A549 (cell line): Measurements from ENCODE around the gene NR5A2. TPM values are rescaled to one million over a fixed set of nuclear protein-coding genes. Genes with fewer than 3 reads are reported as not detected.
A peak's percentile ranks its signal among the peaks of the same experiment; 100 is the strongest.

Experiments used
- ATAC-seq, 2 experiments: fragments of 200-7000 bp in 1 of 2; fragments of >200 bp in 1 of 2; cut with Nextera tagmentation in 1 of 2; cut with Tn5 transposase in 1 of 2; 3 replicates each; pipeline versions ENCODE4 v1.8.0 to v1.9.1; 2018 to 2020; ENCODE audit warnings: mild to moderate bottlenecking in 1 of 2, moderate library complexity in 1 of 2
- CTCF ChIA-PET: fragments of 300-600 bp; sonication (Branson Sonifier 250); formaldehyde crosslinking; extraction: SDS; loops from one replicate; lab custom pipeline; 2021; ENCODE audit warnings: antibody characterized with exemption, inconsistent platforms; lab: Yijun Ruan, JAX
- POLR2A ChIA-PET: fragments of 350-600 bp; formaldehyde crosslinking; extraction: SDS; loops from one replicate; lab custom pipeline; 2021; ENCODE audit warnings: antibody characterized with exemption, inconsistent platforms; lab: Yijun Ruan, JAX
- DNase-seq, 2 experiments: peaks; one replicate each; pipeline versions ENCODE4 v3.0.0 to v3.0.0-alpha.2; 2011 to 2016; ENCODE audit warnings: low read depth in 1 of 2, low spot score in 1 of 2
- FAIRE-seq: peaks from 2 replicates; lab custom pipeline; 2011; peaks lifted over from hg19 to GRCh38; lab: Jason Lieb, UNC
- H3K27ac ChIP-seq, 2 experiments: fragments of >200 bp; sonication (Bioruptor Twin); formaldehyde crosslinking; 3 replicates each; pipeline ENCODE4 v1.5.1; 2016 to 2017
- H3K4me1 ChIP-seq: fragments of >200 bp; sonication (Bioruptor Twin); formaldehyde crosslinking; 3 replicates; pipeline ENCODE4 v1.6.1; 2016
- H3K4me2 ChIP-seq: fragments of >200 bp; sonication (Bioruptor Twin); formaldehyde crosslinking; 3 replicates; pipeline ENCODE4 v1.6.1; 2016
- H3K4me3 ChIP-seq: fragments of >200 bp; sonication (Bioruptor Twin); formaldehyde crosslinking; 3 replicates; pipeline ENCODE4 v1.5.1; 2016
- H3K9me3 ChIP-seq: fragments of >200 bp; sonication (Bioruptor Twin); formaldehyde crosslinking; 3 replicates; pipeline ENCODE4 v1.6.1; 2016
- ATOH8 ChIP-seq: fragments of 250-450 bp; sonication (Bioruptor Pico); IDR thresholded peaks from 2 replicates; pipeline ENCODE4 v1.5.0; 2020; ENCODE audit warnings: low read depth, mild to moderate bottlenecking, moderate library complexity
- BHLHE40 ChIP-seq: IDR thresholded peaks from 2 replicates; pipeline ENCODE4 v1.6.1; 2012; ENCODE audit warnings: low read depth, low read length, inconsistent platforms
- CBX2 ChIP-seq: fragments of 200-600 bp; sonication (generic); IDR thresholded peaks from 2 replicates; pipeline ENCODE4 v1.6.1; 2016; ENCODE audit warnings: low read depth, mild to moderate bottlenecking, borderline replicate concordance
- CEBPB ChIP-seq, 2 experiments: fragments of >200 bp in 1 of 2; sonication (Bioruptor Twin) in 1 of 2; formaldehyde crosslinking in 1 of 2; IDR thresholded peaks; 2 replicates each; pipeline ENCODE4 v1.6.1; 2012 to 2016
- CHD4 ChIP-seq: fragments of 200-600 bp; sonication (generic); IDR thresholded peaks from 2 replicates; pipeline ENCODE4 v1.6.1; 2016; ENCODE audit warnings: antibody characterized with exemption, mild to moderate bottlenecking, borderline replicate concordance
- E2F6 ChIP-seq: IDR thresholded peaks from 2 replicates; pipeline ENCODE4 v1.6.1; 2012; ENCODE audit warnings: low read depth, borderline replicate concordance
- EHMT2 ChIP-seq: fragments of 200-600 bp; sonication (generic); IDR thresholded peaks from 2 replicates; pipeline ENCODE4 v1.6.1; 2016; ENCODE audit warnings: antibody characterized with exemption, low read depth, mild to moderate bottlenecking, moderate library complexity
- ELK1 ChIP-seq: fragments of 150-350 bp; IDR thresholded peaks from 2 replicates; pipeline ENCODE4 v1.6.1; 2014; ENCODE audit warnings: low read depth, mild to moderate bottlenecking, low read length
- ESRRA ChIP-seq: fragments of 150-350 bp; IDR thresholded peaks from 2 replicates; pipeline ENCODE4 v1.6.1; 2014; ENCODE audit warnings: mild to moderate bottlenecking, low read length, borderline replicate concordance
- FOSB ChIP-seq: fragments of 250-450 bp; sonication (Bioruptor Pico); IDR thresholded peaks from 2 replicates; pipeline ENCODE4 v1.5.0; 2020; ENCODE audit warnings: mild to moderate bottlenecking, moderate library complexity
- FOXS1 ChIP-seq: fragments of 250-450 bp; sonication (Bioruptor Pico); IDR thresholded peaks from 2 replicates; pipeline ENCODE4 v1.5.0; 2020; ENCODE audit warnings: mild to moderate bottlenecking, moderate library complexity
- GATA3 ChIP-seq: IDR thresholded peaks from 2 replicates; pipeline ENCODE4 v1.6.1; 2012; ENCODE audit warnings: borderline replicate concordance
- HDAC2 ChIP-seq: fragments of 200-600 bp; sonication (generic); IDR thresholded peaks from 2 replicates; pipeline ENCODE4 v1.6.1; 2016
- HEYL ChIP-seq: fragments of 250-450 bp; sonication (Bioruptor Pico); IDR thresholded peaks from 2 replicates; pipeline ENCODE4 v1.8.0; 2021; ENCODE audit warnings: mild to moderate bottlenecking, moderate library complexity
- HOXB13 ChIP-seq: fragments of 250-450 bp; sonication (Bioruptor Pico); IDR thresholded peaks from 2 replicates; pipeline ENCODE4 v1.5.0; 2020; ENCODE audit warnings: low read depth, mild to moderate bottlenecking, moderate library complexity
- JUN ChIP-seq, 2 experiments: fragments of >200 bp; sonication (Bioruptor Twin); formaldehyde crosslinking; IDR thresholded peaks; 2 replicates in 1 of 2; 3 replicates in 1 of 2; pipeline ENCODE4 v1.6.1; 2016 to 2017
- JUNB ChIP-seq: fragments of >200 bp; sonication (Bioruptor Twin); formaldehyde crosslinking; IDR thresholded peaks from 2 replicates; pipeline ENCODE4 v1.6.1; 2016
- KDM5A ChIP-seq: fragments of 200-600 bp; sonication (generic); IDR thresholded peaks from 2 replicates; pipeline ENCODE4 v1.6.1; 2016; ENCODE audit warnings: antibody characterized with exemption, mild to moderate bottlenecking
- MAZ ChIP-seq: fragments of 150-350 bp; IDR thresholded peaks from 2 replicates; pipeline ENCODE4 v1.6.1; 2014; ENCODE audit warnings: antibody characterized with exemption, low read depth, low read length, borderline replicate concordance
- MYC ChIP-seq: IDR thresholded peaks from 2 replicates; pipeline ENCODE4 v1.6.1; 2012; ENCODE audit warnings: mild to moderate bottlenecking, inconsistent platforms, low read length, improper control_type of control experiment, borderline replicate concordance
- NPAS2 ChIP-seq: fragments of 250-450 bp; sonication (Bioruptor Pico); IDR thresholded peaks from 2 replicates; pipeline ENCODE4 v1.8.0; 2022; ENCODE audit warnings: mild to moderate bottlenecking, moderate library complexity, borderline replicate concordance
- POLR2AphosphoS2 ChIP-seq: conservative IDR thresholded peaks from 2 replicates; pipeline ENCODE4 v1.6.1; 2012; ENCODE audit warnings: low read length, improper control_type of control experiment, inconsistent platforms
- RAD21 ChIP-seq, 2 experiments: fragments of >200 bp in 1 of 2; sonication (Bioruptor Twin) in 1 of 2; formaldehyde crosslinking in 1 of 2; IDR thresholded peaks in 1 of 2; conservative IDR thresholded peaks in 1 of 2; 2 replicates in 1 of 2; 3 replicates in 1 of 2; pipeline ENCODE4 v1.6.1; 2012 to 2018; ENCODE audit warnings: inconsistent platforms in 1 of 2
- RARB ChIP-seq: fragments of 250-450 bp; sonication (Bioruptor Pico); IDR thresholded peaks from 2 replicates; pipeline ENCODE4 v1.8.0; 2021; ENCODE audit warnings: mild to moderate bottlenecking, moderate library complexity
- REST ChIP-seq: fragments of 200-600 bp; sonication (generic); IDR thresholded peaks from 2 replicates; pipeline ENCODE4 v1.6.1; 2016; ENCODE audit warnings: antibody characterized with exemption, mild to moderate bottlenecking, moderate library complexity
- RFX5 ChIP-seq: fragments of 450-650 bp; IDR thresholded peaks from 2 replicates; pipeline ENCODE4 v1.7.1; 2014; ENCODE audit warnings: antibody characterized with exemption, mild to moderate bottlenecking, moderate library complexity
- SREBF2 ChIP-seq: fragments of 450-650 bp; IDR thresholded peaks from 2 replicates; pipeline ENCODE4 v1.6.1; 2014; ENCODE audit warnings: mild to moderate bottlenecking, moderate library complexity
- TFCP2L1 ChIP-seq: fragments of 250-450 bp; sonication (Bioruptor Pico); IDR thresholded peaks from 2 replicates; pipeline ENCODE4 v1.5.0; 2021; ENCODE audit warnings: mild to moderate bottlenecking
- ZNF302 ChIP-seq: fragments of 250-450 bp; sonication (Bioruptor Pico); IDR thresholded peaks from 2 replicates; pipeline ENCODE4 v1.9.0; 2021; ENCODE audit warnings: inconsistent platforms, mild to moderate bottlenecking, moderate library complexity
- ZSCAN20 ChIP-seq: fragments of 250-450 bp; sonication (Bioruptor Pico); IDR thresholded peaks from 2 replicates; pipeline ENCODE4 v1.8.0; 2022; ENCODE audit warnings: mild to moderate bottlenecking, moderate library complexity
- WGBS: methylation state at CpG from one replicate; pipeline ENCODE4 v1.1.6; 2017; ENCODE audit errors: missing lambda C conversion rate; 5-methylcytosine and 5-hydroxymethylcytosine counted together
- polyA plus RNA-seq, 4 experiments: library from polyadenylated mRNA; depleted of rRNA in 3 of 4; stranded (reverse); fragments of >200 nt; fragmentation: RNase III in 1 of 4; extraction: RNeasy Plus Mini Kit Qiagen cat#74134 plus additional on column Dnase treatment in 1 of 4; gene quantifications; 2 replicates in 3 of 4; 3 replicates in 1 of 4; pipeline ENCODE4 v1.2.3, GENCODE V29; 2011 to 2017

Gene NR5A2
- polyA plus RNA-seq, 2 of the 4 experiments (the other 2 are of a cell fraction): 12.0 to 24.1 TPM

- CTCF ChIA-PET: interaction anchor here (1.0 to 1.2 kb wide), 3 partner anchors 11 to 513 kb away, joined by 3 read pairs; no protein-coding TSS in a partner anchor
- H3K4me3 ChIP-seq: no peak overlapping the region
- FAIRE-seq (no peak), DNase-seq (no peak), ATAC-seq (no peak)
- 30% methylated on average over 3 of the region's 3 CpGs for WGBS
- no peaks in the 10 kb centered on the region for H3K4me1 ChIP-seq
- H3K9me3 ChIP-seq: no peaks in the 10 kb centered on the region
- H3K4me2 ChIP-seq: no peak overlapping the region
- no peak for TF ChIP-seq HOXB13
- TF ChIP-seq ELK1: no peak
- TF ChIP-seq ZNF302 (CRISPR knock-in tag): no peak
- no peak for TF ChIP-seq ZSCAN20 (CRISPR knock-in tag)
- TF ChIP-seq RAD21 (conservative IDR thresholded peaks at IDR 0.05 in 1 of 2, IDR thresholded peaks at IDR 0.05 in 1 of 2): no peak
- TF ChIP-seq REST: no peak
- no peak for TF ChIP-seq POLR2AphosphoS2
- TF ChIP-seq KDM5A: no peak
- TF ChIP-seq E2F6: no peak
- no peak for TF ChIP-seq SREBF2
- no peak for TF ChIP-seq CBX2
- no peak for TF ChIP-seq CEBPB (IDR thresholded peaks at IDR 0.05)
- TF ChIP-seq HEYL (CRISPR knock-in tag): no peak
- no peak for TF ChIP-seq JUNB
- TF ChIP-seq FOSB (CRISPR knock-in tag): no peak
- no peak for TF ChIP-seq TFCP2L1
- POLR2A ChIA-PET: no interaction called here
- no peak overlapping the region for H3K27ac ChIP-seq
These were observed 170.7 kb downstream of the NR5A2 start for GRCh38 chr1:200198236-200198635.

- TF ChIP-seq EHMT2: no peak
- no peak for TF ChIP-seq ELK1
- no peak for TF ChIP-seq BHLHE40
- no peak for TF ChIP-seq HDAC2
- no peak for TF ChIP-seq ATOH8 (CRISPR knock-in tag)
- no peak for TF ChIP-seq FOSB (CRISPR knock-in tag)
- no peak for TF ChIP-seq CHD4
- no peak for TF ChIP-seq MAZ
- no peak for TF ChIP-seq POLR2AphosphoS2
- TF ChIP-seq TFCP2L1: no peak
- TF ChIP-seq GATA3: no peak
- TF ChIP-seq NPAS2 (CRISPR knock-in tag): no peak
- no peak for TF ChIP-seq ESRRA
- TF ChIP-seq CBX2: no peak
- no peak for TF ChIP-seq FOXS1
- TF ChIP-seq JUN (IDR thresholded peaks at IDR 0.05): no peak
- no peak for TF ChIP-seq RFX5
- no peak for TF ChIP-seq RARB (CRISPR knock-in tag)
- TF ChIP-seq MYC: no peak
- H3K4me1 ChIP-seq: peaks cover 18% of the 10 kb centered on the region
- no peak for FAIRE-seq
- no peak for ATAC-seq
- H3K9me3 ChIP-seq: no peaks in the 10 kb centered on the region
- WGBS: 58% methylated on average over 5 of the region's 5 CpGs
- no peak for DNase-seq
- CTCF ChIA-PET: interaction anchor here (0.6 to 1.1 kb wide), 3 partner anchors 17 to 53 kb away, joined by 3 to 4 read pairs (median 3); no protein-coding TSS in a partner anchor
- POLR2A ChIA-PET: no interaction called here
- no peak overlapping the region for H3K4me3 ChIP-seq
- H3K4me2 ChIP-seq: no peak overlapping the region
- peak overlapping the region in 1 of 2 experiments; percentile 68; a peak in 2 of 6 replicates for H3K27ac ChIP-seq
These were observed 177.9 kb downstream of the NR5A2 start for GRCh38 chr1:200205216-200205995.
